GM21717 (cell line): ENCODE results near the gene TBC1D10A.
A peak's percentile ranks its signal among the peaks of the same experiment; 100 is the strongest.

ENCODE experiments used
- ATAC-seq: cut with Tn5 transposase; IDR thresholded peaks from one replicate; pipeline ENCODE4 v1.9.1; 2021; ENCODE audit warnings: mild to moderate bottlenecking, moderate library complexity; ENCODE audit not compliant: unreplicated experiment

TBC1D10A gene, protein sequence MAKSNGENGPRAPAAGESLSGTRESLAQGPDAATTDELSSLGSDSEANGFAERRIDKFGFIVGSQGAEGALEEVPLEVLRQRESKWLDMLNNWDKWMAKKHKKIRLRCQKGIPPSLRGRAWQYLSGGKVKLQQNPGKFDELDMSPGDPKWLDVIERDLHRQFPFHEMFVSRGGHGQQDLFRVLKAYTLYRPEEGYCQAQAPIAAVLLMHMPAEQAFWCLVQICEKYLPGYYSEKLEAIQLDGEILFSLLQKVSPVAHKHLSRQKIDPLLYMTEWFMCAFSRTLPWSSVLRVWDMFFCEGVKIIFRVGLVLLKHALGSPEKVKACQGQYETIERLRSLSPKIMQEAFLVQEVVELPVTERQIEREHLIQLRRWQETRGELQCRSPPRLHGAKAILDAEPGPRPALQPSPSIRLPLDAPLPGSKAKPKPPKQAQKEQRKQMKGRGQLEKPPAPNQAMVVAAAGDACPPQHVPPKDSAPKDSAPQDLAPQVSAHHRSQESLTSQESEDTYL

DNA sequence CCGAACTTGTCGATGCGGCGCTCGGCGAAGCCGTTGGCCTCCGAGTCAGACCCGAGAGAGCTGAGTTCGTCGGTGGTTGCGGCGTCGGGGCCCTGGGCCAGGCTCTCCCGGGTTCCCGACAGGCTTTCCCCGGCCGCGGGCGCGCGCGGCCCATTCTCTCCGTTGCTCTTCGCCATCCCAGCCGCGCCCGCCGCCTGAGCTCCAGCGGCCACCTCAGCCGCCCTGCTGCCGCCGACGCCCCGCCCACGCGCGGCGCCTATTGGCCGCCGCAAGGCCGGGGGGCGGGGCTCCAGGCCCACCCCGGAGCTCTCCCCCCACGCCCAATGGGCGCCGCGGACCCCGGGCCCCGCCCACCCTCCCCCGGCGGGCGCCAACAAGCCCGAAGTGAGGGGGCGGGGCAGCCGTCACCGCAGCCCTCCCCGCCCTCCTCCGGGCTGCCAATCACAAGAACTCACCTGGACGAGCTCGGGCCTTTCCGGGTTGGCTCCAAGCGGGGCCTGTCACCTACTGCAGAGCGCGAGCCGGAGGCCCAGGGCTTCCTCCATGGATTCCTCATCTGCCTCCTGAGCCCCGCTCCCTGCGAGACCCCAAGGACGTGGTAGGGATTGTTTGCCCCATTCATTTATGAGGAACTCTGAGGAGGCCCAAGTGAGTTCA is at the start of gene TBC1D10A:
TBC1D10A (minus strand) TSS at position 236 of the 657 bp plus-strand sequence; CDS start at position 176, 60 bp downstream.
- ATAC-seq: peak; percentile 71

DNA sequence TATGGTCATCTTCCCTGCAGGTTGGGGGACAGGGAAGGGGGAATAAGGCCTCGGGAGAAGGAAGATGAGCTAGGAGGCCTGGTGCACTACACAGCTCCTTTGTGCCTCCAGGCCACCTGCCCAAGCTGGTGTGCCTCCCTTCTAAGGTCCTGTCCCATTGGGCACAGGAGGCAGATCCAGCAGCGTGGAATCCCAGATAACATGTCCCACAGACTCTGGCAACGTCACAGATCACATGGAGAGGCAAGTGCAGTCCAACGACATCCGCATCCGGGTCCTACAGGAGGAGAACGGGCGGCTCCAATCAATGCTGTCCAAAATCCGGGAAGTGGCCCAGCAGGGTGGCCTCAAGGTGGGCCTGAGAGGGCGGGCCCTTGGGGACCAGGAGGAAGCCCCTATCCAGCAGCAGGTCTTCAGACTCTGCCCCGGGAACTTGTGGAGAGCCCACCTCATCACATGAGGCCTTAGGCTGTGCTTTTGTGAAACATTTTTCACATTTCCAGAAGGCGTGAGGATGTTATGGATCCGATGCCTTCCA is 48.6 kb upstream of the TBC1D10A start:
- ATAC-seq: no peak

DNA sequence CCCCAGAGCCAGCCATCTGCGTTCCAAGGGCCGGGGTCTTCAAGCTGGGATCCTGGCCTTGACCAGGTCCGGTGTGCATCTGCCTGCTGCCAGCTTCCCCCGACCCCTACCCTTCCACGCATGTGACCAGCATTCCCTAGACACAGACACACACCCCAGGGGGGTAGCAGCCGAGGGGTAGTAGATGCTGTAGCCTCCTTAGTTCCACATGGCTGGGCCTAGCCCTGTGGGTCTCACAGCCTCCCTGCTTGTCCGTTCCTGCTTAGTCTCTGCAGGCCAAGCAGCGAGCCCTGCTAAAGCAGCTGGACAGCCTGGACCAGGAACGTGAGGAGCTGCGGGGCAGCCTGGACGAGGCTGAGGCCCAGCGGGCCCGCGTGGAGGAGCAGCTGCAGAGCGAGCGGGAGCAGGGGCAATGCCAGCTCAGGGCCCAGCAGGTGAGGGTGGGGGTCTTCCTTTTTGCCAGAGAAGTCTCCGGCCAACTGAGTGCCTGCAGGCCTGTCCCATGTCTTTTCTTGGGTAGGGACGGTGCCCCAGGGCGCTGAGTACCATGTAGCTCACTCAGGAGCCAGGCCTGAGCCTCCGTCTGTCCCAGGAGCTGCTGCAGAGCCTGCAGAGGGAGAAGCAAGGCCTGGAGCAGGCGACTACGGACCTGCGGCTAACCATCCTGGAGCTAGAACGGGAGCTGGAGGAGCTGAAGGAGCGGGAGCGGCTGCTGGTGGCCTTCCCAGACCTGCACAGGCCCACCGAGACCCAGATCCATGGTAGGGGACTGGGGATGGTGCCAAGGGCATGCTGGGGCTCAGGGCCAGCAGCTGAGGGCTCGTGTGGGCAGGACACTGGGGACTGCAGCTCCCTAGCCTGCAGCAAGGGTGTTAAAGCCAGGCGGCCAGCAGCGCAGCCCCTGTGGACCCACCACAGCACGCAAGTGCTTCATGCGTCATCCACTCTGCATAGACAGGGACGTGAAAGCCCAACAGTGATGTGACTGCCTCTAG is 46.9 kb upstream of the TBC1D10A start:
- ATAC-seq: no peak

DNA sequence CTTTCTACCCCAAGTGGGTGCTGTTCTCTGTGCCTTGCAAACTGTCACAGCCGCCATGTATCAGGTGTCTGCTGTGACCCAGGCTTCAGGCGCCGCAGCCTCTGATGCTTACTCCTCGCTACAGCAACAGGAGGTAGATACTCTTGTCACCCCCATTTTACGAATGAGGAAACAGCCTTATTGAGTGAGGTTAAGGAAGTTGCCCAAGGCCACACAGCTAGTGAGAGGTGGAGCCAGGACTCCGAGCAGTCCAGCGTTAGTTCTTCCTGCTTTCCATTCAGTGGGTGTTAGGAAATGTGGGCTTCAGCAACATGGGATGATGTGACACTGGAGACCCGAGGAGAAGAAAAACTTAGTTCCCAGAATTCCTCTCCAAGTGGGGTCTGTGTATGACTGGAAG is 46.2 kb upstream of the TBC1D10A start:
- no peak for ATAC-seq

DNA sequence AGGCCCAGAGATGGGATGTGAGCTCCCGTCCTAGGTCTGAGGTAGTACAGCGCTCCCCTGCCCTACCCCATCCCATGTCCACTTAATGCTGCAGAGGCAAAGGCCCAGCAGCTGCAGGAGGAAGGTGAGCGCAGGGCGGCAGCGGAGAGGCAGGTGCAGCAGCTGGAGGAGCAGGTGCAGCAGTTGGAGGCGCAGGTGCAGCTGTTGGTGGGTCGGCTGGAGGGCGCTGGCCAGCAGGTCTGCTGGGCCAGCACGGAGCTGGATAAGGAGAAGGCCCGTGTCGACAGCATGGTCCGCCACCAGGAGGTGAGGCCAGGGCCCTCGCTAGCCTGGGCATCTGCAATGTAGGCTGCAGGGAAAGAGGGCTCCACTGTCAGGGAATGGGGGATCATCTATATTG is 45.2 kb upstream of the TBC1D10A start:
- no peak for ATAC-seq

DNA sequence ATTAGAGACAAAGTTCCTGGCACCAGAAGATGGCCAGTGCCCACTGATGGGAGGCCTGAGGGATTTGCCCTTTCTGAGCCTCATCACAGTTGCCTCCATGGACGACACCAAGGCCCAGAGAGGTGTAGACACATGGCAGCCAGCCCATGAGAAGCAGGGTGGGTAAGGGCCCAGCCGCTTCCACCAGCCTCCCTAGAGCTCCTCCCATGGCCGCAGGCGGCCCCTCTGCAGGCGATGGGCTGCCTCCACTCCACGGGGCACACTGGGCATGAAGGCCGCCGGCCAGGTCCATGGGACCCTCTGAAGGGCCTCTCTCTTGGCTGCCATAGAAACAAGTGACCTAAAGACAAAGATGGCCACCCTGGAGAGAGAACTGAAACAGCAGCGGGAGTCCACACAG is 44.6 kb upstream of the TBC1D10A start:
- ATAC-seq: no peak

DNA sequence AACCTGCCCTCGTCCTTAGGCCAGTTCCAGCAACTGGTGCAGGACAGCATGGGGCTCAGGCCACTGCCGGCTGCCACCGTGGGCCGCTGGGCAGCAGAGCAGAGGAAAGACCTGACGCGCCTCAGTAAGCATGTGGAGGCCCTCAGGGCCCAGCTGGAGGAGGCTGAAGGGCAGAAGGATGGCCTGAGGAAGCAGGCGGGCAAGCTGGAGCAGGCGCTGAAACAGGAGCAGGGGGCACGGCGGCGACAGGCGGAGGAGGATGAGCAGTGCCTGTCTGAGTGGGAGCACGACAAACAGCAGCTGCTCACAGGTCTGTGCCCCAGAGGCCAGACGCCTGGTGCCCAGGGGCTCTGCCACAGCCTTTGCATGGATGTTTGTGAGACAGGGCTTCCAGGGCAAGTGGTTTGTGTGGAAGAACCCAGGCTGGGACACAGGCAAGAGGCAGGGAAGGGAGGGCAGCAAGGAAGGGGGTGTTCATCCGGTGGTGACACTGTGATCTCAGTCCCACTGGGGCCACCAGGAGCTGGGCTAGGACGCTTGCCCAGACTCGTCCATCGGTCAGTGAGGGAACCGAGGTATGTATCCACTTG is 44.0 kb upstream of the TBC1D10A start:
- ATAC-seq: no peak

DNA sequence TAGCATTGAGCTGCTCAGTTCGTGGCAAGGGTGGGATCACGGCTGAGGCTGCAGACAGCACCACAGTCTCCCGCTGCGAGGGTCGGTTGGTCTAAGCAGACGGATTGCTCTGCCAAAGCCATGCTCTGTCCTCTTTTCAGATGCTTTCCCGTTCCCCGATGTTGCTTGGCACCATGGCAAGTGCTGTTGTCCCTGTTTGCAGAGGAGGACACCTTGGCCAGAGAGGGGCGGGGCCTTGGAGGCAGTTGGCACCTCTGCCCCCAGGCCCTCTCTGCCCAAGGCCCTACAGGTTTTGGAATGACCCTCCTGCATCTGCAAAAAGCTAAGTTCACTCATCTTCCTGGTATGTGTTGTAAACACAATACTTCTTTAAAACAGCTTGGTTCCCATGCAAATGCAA is 41.7 kb upstream of the TBC1D10A start:
- no peak for ATAC-seq

DNA sequence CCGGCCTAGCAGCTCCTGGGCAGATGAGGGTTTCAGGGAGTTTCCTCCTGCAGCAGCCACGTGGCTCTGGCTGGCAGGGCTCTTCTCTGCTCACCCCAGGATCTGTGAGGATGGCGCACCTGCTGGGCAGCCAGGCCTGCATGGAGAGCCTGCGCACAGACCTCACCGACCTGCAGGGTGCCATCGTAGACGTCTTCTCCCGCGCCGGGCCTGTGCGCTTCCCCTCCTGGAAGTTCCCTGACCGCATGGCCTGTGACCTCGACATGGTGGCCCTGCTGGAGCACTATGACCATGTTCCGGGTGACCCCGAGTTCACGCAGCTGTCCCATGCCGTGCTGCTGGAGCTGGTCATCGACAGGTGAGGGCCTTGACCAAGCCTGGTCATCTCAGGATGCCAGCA is 39.1 kb upstream of the TBC1D10A start:
- no peak for ATAC-seq

DNA sequence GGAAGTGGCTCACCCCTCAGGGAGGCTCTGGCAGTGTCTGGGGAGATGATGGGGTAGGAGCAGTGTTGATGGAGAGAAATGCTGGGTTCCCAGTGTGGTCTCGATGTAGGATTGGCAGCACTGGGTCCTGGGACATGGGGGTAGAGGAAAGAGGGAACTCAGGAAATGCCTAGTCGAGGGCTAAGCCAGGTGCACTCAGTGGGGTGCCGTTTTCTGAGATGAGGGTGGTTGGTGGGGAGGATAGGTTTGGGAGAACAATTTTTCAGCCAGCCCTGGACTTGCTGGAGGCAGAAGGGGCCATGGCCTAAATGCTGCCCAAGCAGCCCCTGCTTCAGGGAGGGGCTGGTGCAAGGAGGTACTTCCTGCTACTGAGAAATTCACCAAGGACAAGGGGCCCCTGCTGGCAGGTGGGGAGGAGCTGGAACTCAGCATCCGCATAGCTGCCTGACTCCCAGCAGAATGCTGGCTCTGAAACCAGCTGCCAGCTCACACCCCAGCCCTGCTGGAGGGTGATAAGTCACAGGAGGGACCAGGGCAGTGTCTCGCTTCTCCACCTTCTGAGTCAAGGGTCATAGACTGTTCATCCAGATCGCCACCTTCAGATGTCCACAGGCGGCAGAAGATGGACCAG is 36.0 kb upstream of the TBC1D10A start:
- no peak for ATAC-seq

DNA sequence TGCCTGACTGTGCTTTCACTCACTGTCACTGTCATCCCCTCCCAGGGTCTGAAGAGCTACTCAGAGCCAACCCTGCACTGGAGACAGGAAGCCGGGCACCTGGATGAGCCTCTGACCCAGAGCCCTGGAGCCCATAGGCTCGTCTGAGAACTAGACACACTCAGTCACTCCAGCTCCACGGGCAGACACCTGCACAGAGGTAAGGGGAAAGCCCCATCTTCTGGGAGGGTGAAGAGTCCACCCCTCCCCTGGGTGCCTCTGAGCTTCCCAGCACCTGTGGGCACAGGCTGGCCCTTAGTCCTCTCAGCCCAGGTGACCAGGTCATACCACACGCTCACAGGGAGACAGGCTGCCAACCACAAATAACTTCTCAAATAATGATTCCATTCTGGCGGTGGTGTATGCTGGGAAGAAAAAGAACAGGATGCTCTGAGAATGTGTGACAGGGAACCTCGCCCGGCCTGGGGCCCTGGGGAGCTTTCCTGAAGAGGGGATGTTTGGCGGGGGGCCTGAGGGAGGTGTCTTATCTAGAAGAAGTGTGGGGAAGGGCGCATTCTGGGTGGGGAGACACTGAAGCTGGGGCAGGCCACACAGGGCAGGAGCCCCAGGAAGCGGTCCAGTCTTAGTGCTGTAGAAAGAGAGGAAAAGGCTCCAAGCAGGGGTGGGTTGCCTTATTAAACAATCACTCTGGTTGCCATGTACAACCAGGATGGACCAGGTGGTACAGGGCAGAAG is 35.3 kb upstream of the TBC1D10A start:
- ATAC-seq: no peak

DNA sequence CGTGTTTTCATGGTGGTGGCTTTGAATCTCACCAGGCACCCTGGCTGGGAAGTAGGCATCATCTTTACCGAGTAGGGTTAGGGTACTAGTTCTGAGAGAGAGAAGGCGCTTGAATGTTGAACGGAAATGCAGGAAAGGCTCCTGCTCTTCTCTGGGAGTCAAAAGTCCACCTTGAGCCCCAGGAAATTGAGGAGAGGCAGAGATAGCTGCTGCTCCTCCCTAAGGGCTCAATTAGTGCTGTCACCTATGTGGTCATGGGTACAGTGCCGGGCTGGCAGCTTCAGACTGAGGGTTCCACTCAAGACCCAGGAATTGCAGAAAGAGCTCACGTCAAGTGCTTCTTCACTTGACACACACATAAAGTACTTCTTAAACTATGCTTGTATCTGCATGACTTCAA is 31.8 kb upstream of the TBC1D10A start:
- ATAC-seq: no peak

DNA sequence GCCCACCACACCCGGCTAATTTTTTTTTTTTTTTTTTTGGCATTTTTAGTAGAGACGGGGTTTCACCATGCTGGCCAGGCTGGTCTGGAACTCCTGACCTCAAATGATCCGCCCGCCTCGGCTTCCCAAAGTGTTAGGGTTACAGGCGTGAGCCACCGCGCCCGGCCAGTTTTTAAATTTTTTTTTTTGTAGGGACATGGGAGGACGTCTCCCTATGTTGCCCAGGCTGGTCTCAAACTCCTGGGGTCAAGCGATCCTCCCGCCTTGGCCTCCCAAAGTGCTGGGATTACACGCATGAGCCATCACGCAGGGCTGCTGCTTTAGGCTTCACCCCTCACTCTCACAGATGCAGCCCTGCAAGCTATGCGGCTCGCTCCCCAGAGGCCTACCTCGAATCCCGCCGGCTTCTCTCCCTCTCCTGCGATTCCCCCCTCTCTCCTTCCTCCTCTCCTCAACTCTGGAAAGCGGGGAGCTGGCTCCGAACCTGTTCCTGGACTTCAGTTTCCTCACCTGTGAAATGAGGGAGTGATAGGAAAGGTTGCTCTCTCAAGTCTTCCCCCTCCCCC is 31.0 kb upstream of the TBC1D10A start:
- no peak for ATAC-seq

DNA sequence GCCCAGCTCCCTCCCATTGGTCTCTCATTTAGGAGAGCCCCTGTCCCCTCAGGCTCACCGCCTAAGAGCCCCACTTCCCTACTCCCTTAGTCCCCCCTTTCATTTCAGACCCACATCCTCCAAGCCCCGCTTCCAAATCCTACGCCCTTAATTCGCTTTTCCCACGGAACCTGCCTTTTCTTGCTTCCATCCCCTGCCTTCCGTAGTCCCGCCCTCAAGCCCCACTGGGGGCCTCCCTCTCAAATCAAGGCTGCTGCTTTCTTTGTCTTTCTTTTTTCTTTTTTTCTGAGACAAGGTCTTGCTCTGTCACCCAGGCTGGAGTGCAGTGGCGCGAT is 30.5 kb upstream of the TBC1D10A start:
- ATAC-seq: no peak

DNA sequence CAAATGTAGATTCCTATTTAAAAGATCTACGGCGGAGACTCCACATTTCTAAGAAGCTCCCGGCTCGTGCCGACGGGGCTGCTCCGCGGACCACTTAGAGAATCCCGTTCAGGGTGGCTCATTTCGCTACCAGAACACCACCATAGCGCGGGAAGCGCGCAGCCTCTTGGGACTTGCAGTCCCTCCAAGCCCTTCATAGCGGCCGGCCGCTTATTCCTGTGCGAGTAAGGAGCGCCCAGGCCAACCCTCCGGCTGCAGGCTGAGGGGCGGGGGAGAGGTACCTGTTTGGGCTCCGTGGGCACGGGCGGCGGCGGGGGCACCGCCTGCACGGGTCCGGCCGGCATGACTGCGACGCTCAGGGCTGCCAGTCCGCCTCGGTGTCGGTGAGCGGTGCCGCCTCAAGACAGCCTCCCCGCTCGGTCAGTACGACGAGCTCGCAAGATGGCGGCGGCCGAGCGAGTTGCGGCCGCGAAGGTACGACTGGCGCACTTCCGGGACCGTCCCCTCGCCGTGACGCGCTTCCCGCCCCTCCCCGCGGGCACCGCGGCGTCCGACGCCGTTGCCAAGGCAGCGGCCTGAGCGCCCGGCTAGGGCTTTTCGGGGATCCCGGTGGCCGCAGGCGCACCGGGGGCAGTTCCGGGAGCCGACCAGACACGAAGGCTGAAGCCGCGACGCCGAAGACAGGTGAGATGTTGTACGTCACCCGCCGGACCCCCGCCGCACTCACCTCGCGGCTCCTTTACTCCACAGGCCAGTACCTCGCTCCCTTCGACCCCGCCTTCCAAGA is 29.9 kb upstream of the TBC1D10A start, which contains the start of the genes CCDC157 and SF3A1:
CCDC157 (plus strand) TSS at position 559 of the 787 bp plus-strand sequence. CDS start 8,994 bp downstream, outside the sequence.
SF3A1 (minus strand) TSS at position 446 of the 787 bp plus-strand sequence; CDS start at position 344, 102 bp downstream.
- ATAC-seq: peak; percentile 81

DNA sequence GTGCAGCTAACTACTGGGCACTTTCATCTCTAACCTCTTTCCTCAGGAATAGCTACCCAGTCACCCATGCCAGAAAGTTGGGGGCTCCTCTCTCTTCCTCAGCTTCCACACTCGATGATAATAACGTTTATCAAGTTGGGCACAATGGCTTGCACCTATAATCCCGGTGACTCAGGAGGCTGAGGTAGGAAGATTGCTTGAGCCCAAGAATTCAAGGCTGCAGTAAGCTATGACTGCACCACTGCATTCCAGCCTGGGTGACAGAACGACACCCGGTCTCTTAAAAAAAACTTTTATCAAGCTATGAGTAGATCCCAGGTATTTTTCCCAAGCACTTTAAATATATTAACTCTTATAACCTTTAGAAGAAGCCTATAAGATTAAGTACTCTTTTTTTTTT is 27.9 kb upstream of the TBC1D10A start:
- no peak for ATAC-seq

DNA sequence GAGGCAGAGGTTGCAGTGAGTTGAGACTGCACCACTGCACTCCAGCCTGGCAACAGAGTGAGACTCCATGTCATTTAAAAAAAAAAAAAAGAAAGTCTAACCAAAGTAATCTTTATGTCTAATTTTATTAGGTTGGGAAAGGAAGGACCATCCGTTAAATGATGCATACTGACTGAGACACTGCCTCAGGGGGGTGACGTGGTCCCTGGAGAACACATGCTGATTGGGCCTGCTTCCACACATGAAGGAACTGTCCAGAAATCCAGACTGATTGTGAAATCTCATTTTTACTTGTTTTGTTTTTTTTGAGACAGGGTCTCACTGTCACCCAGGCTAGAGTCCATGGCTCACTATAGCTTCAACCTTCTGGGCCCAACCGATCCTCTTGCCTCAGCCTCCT is 24.5 kb upstream of the TBC1D10A start:
- no peak for ATAC-seq

DNA sequence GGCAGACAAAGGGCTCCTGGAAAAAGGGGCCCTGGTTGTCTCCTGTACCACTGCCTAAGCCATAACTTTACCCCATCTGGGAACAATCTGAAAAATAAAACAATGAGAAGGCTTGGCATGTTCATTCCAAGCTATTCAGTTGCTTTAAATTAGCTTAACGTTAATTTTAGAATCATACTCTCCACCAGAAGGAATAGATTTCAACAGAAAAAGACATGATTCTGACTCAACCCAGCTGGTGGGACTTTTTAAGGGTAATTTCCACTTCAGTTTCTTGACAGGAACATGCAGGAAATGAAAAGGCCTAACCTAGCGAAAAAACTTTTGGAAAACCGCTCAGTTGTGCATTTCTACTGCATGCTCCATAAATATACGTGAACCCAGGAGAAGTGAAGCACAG is 22.1 kb upstream of the TBC1D10A start:
- ATAC-seq: no peak
